Lung (tissue), 12 donors: Measurements from ENCODE around the gene ESCO1. TPM values are rescaled to one million over a fixed set of nuclear protein-coding genes. Genes with fewer than 3 reads are reported as not detected.

Experiments
- ATAC-seq: fragments of 200-7000 bp; cut with Tn5 transposase; one replicate; pipeline ENCODE4 v1.9.1; 2020; ENCODE audit warnings: moderate number of reproducible peaks; ENCODE audit not compliant: insufficient read depth, low FRiP score
- DNase-seq, 3 donors: peaks; one replicate each; pipeline ENCODE4 v3.0.0-alpha.2; 2013 to 2017
- H3K27ac ChIP-seq, 2 donors: one replicate each; pipeline ENCODE4 v1.5.1; 2013; ENCODE audit warnings: mild to moderate bottlenecking in 2 of 2, moderate library complexity in 2 of 2, control low read depth in 1 of 2, inconsistent platforms in 1 of 2, low read depth in 1 of 2, low read length in 1 of 2
- H3K27me3 ChIP-seq, 3 donors: one replicate each; pipeline ENCODE4 v1.5.1; 2013; ENCODE audit warnings: low read length in 2 of 3; ENCODE audit not compliant: control insufficient read depth in 3 of 3, insufficient read depth in 3 of 3
- H3K36me3 ChIP-seq, 4 donors: one replicate each; pipeline ENCODE4 v1.5.1; 2013; ENCODE audit warnings: low read length in 4 of 4, mild to moderate bottlenecking in 1 of 4, moderate library complexity in 1 of 4; ENCODE audit not compliant: control insufficient read depth in 4 of 4, insufficient read depth in 4 of 4
- H3K4me1 ChIP-seq, 5 donors: one replicate each; pipeline ENCODE4 v1.5.1; 2013; ENCODE audit warnings: low read length in 5 of 5, mild to moderate bottlenecking in 2 of 5, moderate library complexity in 1 of 5; ENCODE audit not compliant: control insufficient read depth in 5 of 5, insufficient read depth in 5 of 5
- H3K4me3 ChIP-seq: one replicate; pipeline ENCODE4 v1.5.1; 2013; ENCODE audit warnings: mild to moderate bottlenecking, control low read depth, moderate library complexity
- H3K9ac ChIP-seq, 2 donors: one replicate each; pipeline ENCODE4 v1.5.1; 2013; ENCODE audit warnings: low read length in 2 of 2, control low read depth in 1 of 2; ENCODE audit not compliant: insufficient read depth in 1 of 2
- H3K9me3 ChIP-seq, 4 donors: one replicate each; pipeline ENCODE4 v1.5.1; 2013; ENCODE audit warnings: low read length in 3 of 4, mild to moderate bottlenecking in 1 of 4, moderate library complexity in 1 of 4; ENCODE audit not compliant: control insufficient read depth in 4 of 4, insufficient read depth in 3 of 4
- WGBS, 2 donors: extraction: QIAGEN DNeasy Blood & Tissue Kit; methylation state at CpG; one replicate each; pipeline ENCODE4 v1.1.7; 2013; 5-methylcytosine and 5-hydroxymethylcytosine counted together
- polyA plus RNA-seq, 2 donors: library from polyadenylated mRNA; stranded (reverse); fragments of 200-250 nt; gene quantifications; one replicate each; pipeline ENCODE4 v1.2.1, GENCODE V29; 2013
- total RNA-seq, 2 donors: library from RNA; depleted of rRNA in 1 of 2; stranded (reverse); fragments of >200 nt in 1 of 2; gene quantifications; one replicate each; pipeline ENCODE4 v1.2.1, GENCODE V29; 2014 to 2021
- TF ChIP-seq, protein P1 (sequence below): IDR thresholded peaks from 2 replicates; pipeline ENCODE4 v1.5.1; 2012; ENCODE audit warnings: mild to moderate bottlenecking; ENCODE audit errors: control extremely low read depth, extremely low read depth
- donor health status: control.
- donor health status: control.
- donor health status: Bipolar disorder and iron deficiency.
- donor health status: healthy.
- donor health status: DM: yes; HTN: yes; CAD: no.

Gene ESCO1
- total and polyA plus RNA-seq, 4 donors: 7.7 to 28.2 (median 12.7) TPM

DNA sequence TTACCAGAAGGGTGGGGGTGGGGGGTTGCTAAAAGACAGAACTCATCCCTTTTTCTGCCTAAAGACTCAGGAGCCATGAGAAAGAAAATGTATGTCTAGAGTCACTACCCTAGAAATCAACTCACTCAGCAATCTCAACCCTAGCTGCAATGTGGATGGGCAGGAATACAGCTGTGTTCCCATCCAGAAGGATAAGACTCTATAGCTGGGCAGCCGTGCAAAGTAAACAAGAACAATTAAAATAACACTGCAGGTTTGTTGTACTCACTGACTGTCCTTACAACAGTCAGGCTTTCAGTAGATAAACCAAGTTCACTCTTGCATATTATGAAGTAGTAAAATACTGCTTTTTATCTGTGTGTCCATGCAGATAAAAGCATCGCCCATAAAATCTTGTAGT, 74.0 kb downstream of the ESCO1 start:
- Histone ChIP-seq H3K9me3 (no peaks in the 10 kb centered on the region), H3K36me3 (peaks cover 0 to 24% (median 9%) of the 10 kb centered on the region in 4 donors), H3K27me3 (no peaks in the 10 kb centered on the region), H3K4me1 (peaks cover 0 to 11% (median 0%) of the 10 kb centered on the region in 5 donors), H3K4me3 (no peak overlapping the region), H3K27ac (no peak overlapping the region), H3K9ac (no peak overlapping the region)
- DNase-seq (peak in 2 of 3 donors; percentile 2 to 3), ATAC-seq (no peak)
- TF ChIP-seq, protein P1, sequence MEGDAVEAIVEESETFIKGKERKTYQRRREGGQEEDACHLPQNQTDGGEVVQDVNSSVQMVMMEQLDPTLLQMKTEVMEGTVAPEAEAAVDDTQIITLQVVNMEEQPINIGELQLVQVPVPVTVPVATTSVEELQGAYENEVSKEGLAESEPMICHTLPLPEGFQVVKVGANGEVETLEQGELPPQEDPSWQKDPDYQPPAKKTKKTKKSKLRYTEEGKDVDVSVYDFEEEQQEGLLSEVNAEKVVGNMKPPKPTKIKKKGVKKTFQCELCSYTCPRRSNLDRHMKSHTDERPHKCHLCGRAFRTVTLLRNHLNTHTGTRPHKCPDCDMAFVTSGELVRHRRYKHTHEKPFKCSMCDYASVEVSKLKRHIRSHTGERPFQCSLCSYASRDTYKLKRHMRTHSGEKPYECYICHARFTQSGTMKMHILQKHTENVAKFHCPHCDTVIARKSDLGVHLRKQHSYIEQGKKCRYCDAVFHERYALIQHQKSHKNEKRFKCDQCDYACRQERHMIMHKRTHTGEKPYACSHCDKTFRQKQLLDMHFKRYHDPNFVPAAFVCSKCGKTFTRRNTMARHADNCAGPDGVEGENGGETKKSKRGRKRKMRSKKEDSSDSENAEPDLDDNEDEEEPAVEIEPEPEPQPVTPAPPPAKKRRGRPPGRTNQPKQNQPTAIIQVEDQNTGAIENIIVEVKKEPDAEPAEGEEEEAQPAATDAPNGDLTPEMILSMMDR: no peak
- WGBS, 2 donors: 80 to 94% methylated on average over 2 of the region's 2 CpGs

DNA sequence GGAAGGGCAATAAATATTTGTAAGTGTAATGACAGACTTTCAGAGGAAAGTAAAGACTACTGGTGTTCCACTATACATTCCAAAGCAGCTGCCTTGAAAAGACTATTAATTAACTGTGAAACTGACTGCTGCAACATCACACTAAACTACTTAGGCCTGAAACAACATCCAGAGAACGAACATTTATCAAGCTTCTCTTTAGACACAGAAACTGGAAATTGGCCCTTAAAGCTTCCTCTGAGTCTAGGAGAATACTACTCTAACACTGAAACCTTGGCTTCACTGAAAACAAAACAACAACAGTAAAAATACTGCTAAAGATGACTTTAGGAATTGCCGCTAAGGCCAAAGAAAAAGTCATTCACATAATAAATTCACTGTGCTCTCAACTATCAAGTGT, 74.6 kb downstream of the ESCO1 start:
- peaks cover 0 to 11% (median 0%) of the 10 kb centered on the region in 5 donors for H3K4me1 ChIP-seq
- ATAC-seq (no peak), DNase-seq (peak in 2 of 3 donors; percentile 21 to 24)
- 89 to 91% methylated on average over 2 of the region's 2 CpGs for WGBS, 2 donors
- H3K36me3 ChIP-seq: peaks cover 0 to 27% (median 7%) of the 10 kb centered on the region in 4 donors
- no peak overlapping the region for H3K9ac ChIP-seq
- TF ChIP-seq, protein P1: no peak
- H3K27ac ChIP-seq: no peak overlapping the region
- H3K27me3 ChIP-seq: no peaks in the 10 kb centered on the region
- no peak overlapping the region for H3K4me3 ChIP-seq
- no peaks in the 10 kb centered on the region for H3K9me3 ChIP-seq

DNA sequence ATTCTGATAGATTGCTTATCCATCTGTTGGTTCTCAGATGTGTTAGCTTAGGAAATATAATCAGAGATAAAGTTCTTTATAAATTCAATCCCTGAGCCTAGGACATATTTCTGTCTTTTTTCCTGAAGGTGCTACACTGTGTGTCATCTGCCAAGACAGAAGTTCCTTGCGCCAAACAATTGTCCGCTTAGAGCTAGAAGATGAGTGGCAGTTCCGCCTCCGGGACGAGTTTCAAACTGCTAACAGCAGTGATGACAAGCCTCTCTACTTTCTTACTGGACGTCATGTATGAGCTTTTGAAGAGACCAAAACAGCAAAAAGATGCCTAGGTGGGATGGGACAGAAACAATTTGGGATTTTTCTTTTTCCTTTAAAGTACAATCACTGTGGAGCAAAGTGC, 78.0 kb downstream of the ESCO1 start:
- peaks cover 0 to 25% (median 5%) of the 10 kb centered on the region in 4 donors for H3K36me3 ChIP-seq
- no peak overlapping the region for H3K9ac ChIP-seq
- 94 to 95% methylated on average over 6 of the region's 6 CpGs for WGBS, 2 donors
- no peak overlapping the region for H3K4me3 ChIP-seq
- no peaks in the 10 kb centered on the region for H3K27me3 ChIP-seq
- no peak for DNase-seq
- ATAC-seq: no peak
- no peak overlapping the region for H3K27ac ChIP-seq
- H3K9me3 ChIP-seq: no peaks in the 10 kb centered on the region
- peaks cover 0 to 11% (median 0%) of the 10 kb centered on the region in 5 donors for H3K4me1 ChIP-seq
- TF ChIP-seq, protein P1: no peak

DNA sequence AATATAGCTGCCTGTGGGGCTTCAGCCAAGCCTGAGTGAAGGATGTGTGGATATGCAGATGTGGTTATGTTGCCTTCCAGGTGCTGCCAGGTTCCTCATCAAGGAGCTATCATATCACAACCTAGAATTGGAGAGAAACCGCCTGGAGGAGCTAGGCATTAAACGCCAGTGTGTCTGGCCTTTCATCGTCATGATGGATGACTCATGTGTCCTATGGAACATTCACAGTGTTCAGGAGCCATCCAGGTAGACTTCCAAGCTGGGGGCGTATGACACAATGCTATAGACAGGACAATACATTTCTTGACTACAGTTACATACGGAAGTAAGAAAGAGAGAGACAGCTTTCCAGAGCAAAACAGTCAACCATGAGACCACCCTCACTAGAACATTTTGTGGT, 86.8 kb downstream of the ESCO1 start:
- H3K4me1 ChIP-seq: no peaks in the 10 kb centered on the region
- H3K36me3 ChIP-seq: peaks cover 0 to 16% (median 2%) of the 10 kb centered on the region in 4 donors
- WGBS, 2 donors: 95 to 97% methylated on average over 5 of the region's 5 CpGs
- ATAC-seq: no peak
- no peak overlapping the region for H3K27ac ChIP-seq
- TF ChIP-seq, protein P1: no peak
- H3K9ac ChIP-seq: no peak overlapping the region
- H3K4me3 ChIP-seq: no peak overlapping the region
- H3K9me3 ChIP-seq: no peaks in the 10 kb centered on the region
- no peak for DNase-seq
- no peaks in the 10 kb centered on the region for H3K27me3 ChIP-seq
